CD14-positive monocyte (primary cell): ENCODE data around the gene COL26A1. TPM values are rescaled to one million over a fixed set of nuclear protein-coding genes. Genes with fewer than 3 reads are reported as not detected.
A peak's percentile ranks its signal among the peaks of the same experiment; 100 is the strongest.

Experiments
- DNase-seq, 3 donors: peaks; one replicate each; pipeline ENCODE4 v3.0.0-alpha.2; 2011 to 2022
- H2AFZ ChIP-seq: 2 replicates; pipeline ENCODE4 v1.6.0; 2012; ENCODE audit warnings: mild to moderate bottlenecking, low read depth, low read length, inconsistent platforms; ENCODE audit not compliant: insufficient read depth, poor library complexity, severe bottlenecking
- H3K27ac ChIP-seq, 2 donors: 1 replicate in 1 of 2; 2 replicates in 1 of 2; pipeline ENCODE4 v1.5.1; 2012 to 2013; ENCODE audit warnings: low read length in 2 of 2, control low read depth in 1 of 2, inconsistent platforms in 1 of 2, low read depth in 1 of 2, mild to moderate bottlenecking in 1 of 2
- H3K27me3 ChIP-seq, 2 donors: one replicate each; pipeline versions ENCODE4 v1.6.0 to v1.6.1; 2011 to 2013; ENCODE audit warnings: low read length in 2 of 2; ENCODE audit not compliant: control insufficient read depth in 2 of 2, insufficient read depth in 2 of 2
- H3K36me3 ChIP-seq, 2 donors: replicated peaks in 1 of 2; 1 replicate in 1 of 2; 2 replicates in 1 of 2; pipeline versions ENCODE4 v1.5.1 to v1.6.1; 2012 to 2013; ENCODE audit warnings: low read length in 2 of 2, control low read depth in 1 of 2, inconsistent platforms in 1 of 2, mild to moderate bottlenecking in 1 of 2; ENCODE audit not compliant: insufficient read depth in 2 of 2, control insufficient read depth in 1 of 2
- H3K4me1 ChIP-seq, 2 donors: 1 replicate in 1 of 2; 2 replicates in 1 of 2; pipeline versions ENCODE4 v1.5.1 to v1.6.1; 2012 to 2013; ENCODE audit warnings: low read length in 2 of 2, control low read depth in 1 of 2, inconsistent platforms in 1 of 2, mild to moderate bottlenecking in 1 of 2, moderate library complexity in 1 of 2; ENCODE audit not compliant: insufficient read depth in 2 of 2, control insufficient read depth in 1 of 2
- H3K4me2 ChIP-seq: replicated peaks from 2 replicates; pipeline ENCODE3; 2012; ENCODE audit warnings: low read length, moderate library complexity, mild to moderate bottlenecking; ENCODE audit not compliant: poor library complexity, severe bottlenecking; ENCODE audit errors: extremely low read depth
- H3K4me3 ChIP-seq, 3 experiments: fragments of 200-600 bp in 1 of 3; sonication (generic) in 1 of 3; replicated peaks in 1 of 3; 1 replicate in 2 of 3; 2 replicates in 1 of 3; pipeline ENCODE4 v1.5.1; 2011 to 2013; ENCODE audit warnings: low read length in 3 of 3, mild to moderate bottlenecking in 3 of 3, control low read depth in 2 of 3, low read depth in 2 of 3, inconsistent platforms in 1 of 3, moderate library complexity in 1 of 3
- H3K79me2 ChIP-seq: 2 replicates; pipeline ENCODE4 v1.6.0; 2012; ENCODE audit warnings: mild to moderate bottlenecking, control low read depth, inconsistent platforms, low read length, moderate library complexity; ENCODE audit not compliant: insufficient read depth
- H3K9ac ChIP-seq: 2 replicates; pipeline ENCODE4 v1.6.0; 2017; ENCODE audit warnings: low read length, mild to moderate bottlenecking; ENCODE audit not compliant: insufficient read depth, poor library complexity, severe bottlenecking
- H3K9me3 ChIP-seq, 2 donors: replicated peaks in 1 of 2; 1 replicate in 1 of 2; 2 replicates in 1 of 2; pipeline versions ENCODE4 v1.5.1 to v1.6.1; 2012 to 2013; ENCODE audit warnings: low read length in 2 of 2, control low read depth in 1 of 2; ENCODE audit not compliant: control insufficient read depth in 1 of 2, insufficient read depth in 1 of 2
- H4K20me1 ChIP-seq: 2 replicates; pipeline ENCODE4 v1.6.0; 2012; ENCODE audit warnings: mild to moderate bottlenecking, low read length, control low read depth, moderate library complexity; ENCODE audit not compliant: insufficient read depth
- H3K27ac Mint-ChIP-seq, 7 donors: one replicate each; pipeline ENCODE4 v1.8.0; 2020; ENCODE audit warnings: mild to moderate bottlenecking in 7 of 7, mixed read lengths in 7 of 7, moderate library complexity in 6 of 7, inconsistent platforms in 2 of 7
- H3K27me3 Mint-ChIP-seq, 3 donors: one replicate each; pipeline ENCODE4 v1.8.0; 2021 to 2022; ENCODE audit warnings: low read depth in 3 of 3, mild to moderate bottlenecking in 3 of 3, mixed read lengths in 3 of 3, moderate library complexity in 3 of 3, inconsistent platforms in 1 of 3
- H3K36me3 Mint-ChIP-seq, 2 donors: one replicate each; pipeline ENCODE4 v1.8.0; 2020; ENCODE audit warnings: mixed read lengths in 2 of 2, inconsistent platforms in 1 of 2, mild to moderate bottlenecking in 1 of 2
- H3K4me1 Mint-ChIP-seq: one replicate; pipeline ENCODE4 v1.8.0; 2020; ENCODE audit warnings: mild to moderate bottlenecking, mixed read lengths
- H3K4me3 Mint-ChIP-seq, 2 donors: one replicate each; pipeline ENCODE4 v1.8.0; 2020; ENCODE audit warnings: mild to moderate bottlenecking in 2 of 2, mixed read lengths in 2 of 2, moderate library complexity in 1 of 2
- H3K9me3 Mint-ChIP-seq, 7 donors: one replicate each; pipeline ENCODE4 v1.8.0; 2020 to 2022; ENCODE audit warnings: mixed read lengths in 7 of 7, mild to moderate bottlenecking in 6 of 7, moderate library complexity in 6 of 7, inconsistent platforms in 2 of 7
- CTCF ChIP-seq: fragments of 200-600 bp; IDR thresholded peaks from one replicate; pipeline ENCODE4 v1.8.0; 2022; ENCODE audit warnings: antibody characterized with exemption, mild to moderate bottlenecking
- WGBS: methylation state at CpG from one replicate; pipeline ENCODE4 v1.1.5; 2013; ENCODE audit warnings: missing lambda C conversion rate; ENCODE audit not compliant: insufficient coverage; 5-methylcytosine and 5-hydroxymethylcytosine counted together
- intact Hi-C, 2 donors: fragments of 100-400 bp; cut with micrococcal nuclease; formaldehyde crosslinking; loops; one replicate each; pipeline versions ENCODE4 v1.15.0 to v1.15.1; 2023
- polyA plus RNA-seq, 3 donors: library from polyadenylated mRNA; depleted of rRNA in 1 of 3; unstranded in 2 of 3; stranded (reverse) in 1 of 3; fragments of 300-500 nt in 2 of 3; fragments of >200 nt in 1 of 3; fragmentation: Illumina TruSeq in 2 of 3; gene quantifications; 1 replicate in 2 of 3; 2 replicates in 1 of 3; pipeline ENCODE4 v1.2.3, GENCODE V29; 2012 to 2021

The COL26A1 gene
- polyA plus RNA-seq, 3 donors = not detected

- no peak overlapping the region for H3K4me3 Mint-ChIP-seq
- Histone ChIP-seq H3K4me2 (no peak overlapping the region), H4K20me1 (no peaks in the 10 kb centered on the region), H3K27ac (no peak overlapping the region), H3K36me3 (no peaks in the 10 kb centered on the region), H3K27me3 (no peaks in the 10 kb centered on the region), H3K9me3 (no peaks in the 10 kb centered on the region), H3K9ac (no peak overlapping the region), H2AFZ (no peak overlapping the region), H3K4me1 (no peaks in the 10 kb centered on the region), H3K4me3 (no peak overlapping the region), H3K79me2 (no peaks in the 10 kb centered on the region)
- WGBS = 85% methylated on average over 13 of the region's 17 CpGs
- no peak overlapping the region for H3K27ac Mint-ChIP-seq
- intact Hi-C loops = no loop called here
- H3K4me1 Mint-ChIP-seq = no peaks in the 10 kb centered on the region
- no peak for TF ChIP-seq CTCF
- peaks cover 0 to 8% (median 7%) of the 10 kb centered on the region in 3 donors for H3K27me3 Mint-ChIP-seq
- no peak for DNase-seq
- no peaks in the 10 kb centered on the region for H3K36me3 Mint-ChIP-seq
- peaks cover 0 to 2% (median 0%) of the 10 kb centered on the region in 7 donors for H3K9me3 Mint-ChIP-seq
Measured at GRCh38 chr7:101537935-101538595, 175.4 kb downstream of the COL26A1 start.

GRCh38 chr7:101538596-101539459 lies 176.2 kb downstream of the COL26A1 start:
- Histone ChIP-seq H3K4me2 (no peak overlapping the region), H3K4me3 (no peak overlapping the region), H3K27ac (no peak overlapping the region), H3K36me3 (no peaks in the 10 kb centered on the region), H4K20me1 (no peaks in the 10 kb centered on the region), H3K4me1 (no peaks in the 10 kb centered on the region), H3K79me2 (no peaks in the 10 kb centered on the region), H3K27me3 (no peaks in the 10 kb centered on the region), H2AFZ (no peak overlapping the region), H3K9ac (no peak overlapping the region), H3K9me3 (no peaks in the 10 kb centered on the region)
- no peaks in the 10 kb centered on the region for H3K4me1 Mint-ChIP-seq
- H3K4me3 Mint-ChIP-seq = no peak overlapping the region
- H3K36me3 Mint-ChIP-seq = no peaks in the 10 kb centered on the region
- peak; percentile 10 to 44 (median 23) for DNase-seq
- TF ChIP-seq CTCF = peak; percentile 93
- H3K27me3 Mint-ChIP-seq = peaks cover 0 to 7% (median 6%) of the 10 kb centered on the region in 3 donors
- no peak overlapping the region for H3K27ac Mint-ChIP-seq
- peaks cover 0 to 2% (median 0%) of the 10 kb centered on the region in 7 donors for H3K9me3 Mint-ChIP-seq
- intact Hi-C loops = no loop called here
- WGBS = 25% methylated on average over 9 of the region's 15 CpGs
